Measurements from ENCODE around the gene IRF2BP2.

The IRF2BP2 gene

GRCh38 chr1:234568345-234568744, 41.6 kb downstream of the IRF2BP2 start:
- DNase-seq (ENCODE audit: low read depth, low spot score) = no peak
- Histone ChIP-seq H3K36me3 (ENCODE audit: insufficient read depth, insufficient read length, low read length) (no peaks in the 10 kb centered on the region), H3K27me3 (ENCODE audit: insufficient read depth, insufficient read length) (no peaks in the 10 kb centered on the region), H3K4me3 (ENCODE audit: insufficient read length, low read depth) (no peak overlapping the region), H3K9me3 (ENCODE audit: insufficient read depth, low read length) (no peaks in the 10 kb centered on the region), H3K4me1 (ENCODE audit: insufficient read depth, insufficient read length) (no peaks in the 10 kb centered on the region), H3K9ac (ENCODE audit: insufficient read length, low read depth) (no peak overlapping the region)
- TF ChIP-seq YY1 (IDR thresholded peaks at IDR 0.05; ENCODE audit: insufficient read depth, insufficient read length) (no peak), ZNF274 (IDR thresholded peaks at IDR 0.05; ENCODE audit: low read depth, low read length) (no peak), SUZ12 (IDR thresholded peaks at IDR 0.05; ENCODE audit: extremely low read depth, insufficient read depth, insufficient read length) (no peak)

DNA sequence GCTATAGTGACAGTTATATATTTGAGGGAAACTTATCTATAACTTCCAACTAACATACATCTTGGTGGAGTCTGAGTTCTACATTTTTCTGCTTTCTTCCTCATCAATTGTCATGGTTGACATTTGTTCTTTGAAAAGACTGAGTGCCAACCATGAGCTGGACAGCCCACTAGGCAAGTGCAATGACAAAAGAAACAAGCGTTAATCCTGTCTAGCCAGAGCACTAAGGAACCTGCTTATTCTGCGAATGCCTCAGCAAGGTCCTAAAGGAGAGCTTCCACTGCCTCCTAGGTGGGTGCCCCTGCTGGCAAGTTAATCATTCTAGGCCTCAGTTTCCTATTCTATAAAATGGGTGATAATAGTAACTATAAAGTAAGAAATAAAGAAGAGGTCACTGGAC, 44.8 kb downstream of the IRF2BP2 start:
- TF ChIP-seq SUZ12 (IDR thresholded peaks at IDR 0.05; ENCODE audit: extremely low read depth, insufficient read depth, insufficient read length) = no peak
- H3K9ac ChIP-seq (ENCODE audit: insufficient read length, low read depth) = no peak overlapping the region

DNA sequence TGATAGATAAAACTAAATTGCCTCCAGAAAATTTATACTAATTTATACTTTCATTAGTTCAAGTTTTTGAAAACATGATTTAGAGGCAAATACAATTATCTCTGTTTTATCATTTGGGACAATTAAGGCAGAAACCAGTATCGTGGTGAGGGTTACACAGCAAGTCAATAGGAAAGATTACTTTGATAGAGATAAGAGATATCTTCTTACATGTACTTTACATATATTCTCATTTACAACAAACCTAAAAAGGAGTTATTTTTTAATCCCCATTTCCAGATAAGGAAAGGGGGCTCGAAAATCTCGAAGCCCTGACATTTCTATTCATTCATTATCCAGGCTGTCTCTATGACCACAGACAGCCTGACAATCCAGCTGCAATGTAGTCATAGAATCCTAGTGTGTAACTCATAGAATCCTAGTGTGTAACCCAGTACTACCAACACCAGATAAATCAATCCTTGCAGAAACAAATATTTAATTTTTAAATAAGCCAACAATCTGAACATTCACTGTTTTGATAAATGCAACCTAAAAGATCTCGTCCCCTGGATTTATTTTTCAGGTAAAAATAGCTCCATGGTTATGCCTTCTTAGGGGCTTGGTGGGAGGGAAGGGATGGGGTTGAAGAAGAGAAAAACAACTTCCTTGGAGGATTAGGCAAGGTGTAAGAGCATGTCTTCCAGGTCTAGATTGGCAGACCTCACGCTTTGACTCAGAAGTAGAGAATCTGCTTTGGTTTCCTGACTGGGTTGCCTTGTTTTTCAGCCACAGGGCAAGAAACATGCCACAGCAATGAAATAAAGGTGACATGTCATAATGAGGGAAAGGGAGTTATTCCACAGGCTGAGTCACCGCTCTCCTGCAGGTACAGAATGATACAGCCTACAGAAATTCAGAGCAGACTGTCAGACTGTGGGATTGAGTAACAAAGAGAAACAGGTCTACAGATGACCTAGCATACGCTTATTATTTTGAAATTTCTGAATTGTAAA, 45.6 kb downstream of the IRF2BP2 start:
- Histone ChIP-seq H3K4me3 (ENCODE audit: insufficient read length, low read depth) (no peak overlapping the region), H3K27me3 (ENCODE audit: insufficient read depth, insufficient read length) (no peaks in the 10 kb centered on the region), H3K4me1 (ENCODE audit: insufficient read depth, insufficient read length) (no peaks in the 10 kb centered on the region), H3K9me3 (ENCODE audit: insufficient read depth, low read length) (no peaks in the 10 kb centered on the region), H3K36me3 (ENCODE audit: insufficient read depth, insufficient read length, low read length) (no peaks in the 10 kb centered on the region), H3K9ac (ENCODE audit: insufficient read length, low read depth) (no peak overlapping the region)
- no peak for DNase-seq (ENCODE audit: low read depth, low spot score)
- TF ChIP-seq SUZ12 (IDR thresholded peaks at IDR 0.05; ENCODE audit: extremely low read depth, insufficient read depth, insufficient read length) (no peak), YY1 (IDR thresholded peaks at IDR 0.05; ENCODE audit: insufficient read depth, insufficient read length) (no peak)

More for the DNA sequence above, 44.8 kb downstream of the IRF2BP2 start:
- no peak overlapping the region for H3K4me3 ChIP-seq (ENCODE audit: insufficient read length, low read depth)
- H3K9me3 ChIP-seq (ENCODE audit: insufficient read depth, low read length) = no peaks in the 10 kb centered on the region
- H3K36me3 ChIP-seq (ENCODE audit: insufficient read depth, insufficient read length, low read length) = no peaks in the 10 kb centered on the region
- H3K27me3 ChIP-seq (ENCODE audit: insufficient read depth, insufficient read length) = no peaks in the 10 kb centered on the region
- DNase-seq (ENCODE audit: low read depth, low spot score) = no peak
- H3K4me1 ChIP-seq (ENCODE audit: insufficient read depth, insufficient read length) = no peaks in the 10 kb centered on the region

- Histone ChIP-seq H3K36me3 (ENCODE audit: insufficient read depth, insufficient read length, low read length) (no peaks in the 10 kb centered on the region), H3K4me1 (ENCODE audit: insufficient read depth, insufficient read length) (no peaks in the 10 kb centered on the region), H3K9me3 (ENCODE audit: insufficient read depth, low read length) (no peaks in the 10 kb centered on the region), H3K27me3 (ENCODE audit: insufficient read depth, insufficient read length) (no peaks in the 10 kb centered on the region), H3K4me3 (ENCODE audit: insufficient read length, low read depth) (no peak overlapping the region), H3K9ac (ENCODE audit: insufficient read length, low read depth) (no peak overlapping the region)
- no peak for DNase-seq (ENCODE audit: low read depth, low spot score)
- TF ChIP-seq YY1 (IDR thresholded peaks at IDR 0.05; ENCODE audit: insufficient read depth, insufficient read length) = no peak
- no peak for TF ChIP-seq ZNF274 (IDR thresholded peaks at IDR 0.05; ENCODE audit: low read depth, low read length)
- no peak for TF ChIP-seq SUZ12 (IDR thresholded peaks at IDR 0.05; ENCODE audit: extremely low read depth, insufficient read depth, insufficient read length)
These were observed 47.6 kb downstream of the IRF2BP2 start for GRCh38 chr1:234562334-234562733.

DNA sequence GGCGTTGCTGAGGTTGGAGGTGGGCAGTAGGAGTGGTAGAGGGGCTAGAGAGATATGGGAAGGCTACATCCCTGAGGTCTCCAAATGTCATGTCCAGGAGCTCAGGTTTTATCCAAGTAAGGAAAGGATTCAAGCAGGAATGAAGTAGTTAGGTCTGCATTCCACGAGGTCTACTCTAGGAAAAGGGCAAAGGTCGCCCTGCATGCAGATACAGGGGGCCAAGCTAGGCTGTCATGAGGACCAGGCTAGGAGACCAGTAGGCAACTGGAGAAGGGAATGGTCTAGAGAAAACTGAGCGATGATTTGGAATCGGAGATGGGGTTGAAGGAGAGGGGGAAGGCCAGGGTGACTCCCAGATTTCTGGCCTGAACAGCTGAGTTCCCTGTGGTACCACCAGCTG, 48.7 kb downstream of the IRF2BP2 start:
- Histone ChIP-seq H3K4me3 (ENCODE audit: insufficient read length, low read depth) (no peak overlapping the region), H3K27me3 (ENCODE audit: insufficient read depth, insufficient read length) (no peaks in the 10 kb centered on the region), H3K9ac (ENCODE audit: insufficient read length, low read depth) (no peak overlapping the region), H3K36me3 (ENCODE audit: insufficient read depth, insufficient read length, low read length) (no peaks in the 10 kb centered on the region), H3K4me1 (ENCODE audit: insufficient read depth, insufficient read length) (no peaks in the 10 kb centered on the region), H3K9me3 (ENCODE audit: insufficient read depth, low read length) (no peaks in the 10 kb centered on the region)
- no peak for DNase-seq (ENCODE audit: low read depth, low spot score)
- no peak for TF ChIP-seq ZNF274 (IDR thresholded peaks at IDR 0.05; ENCODE audit: low read depth, low read length)
- no peak for TF ChIP-seq SUZ12 (IDR thresholded peaks at IDR 0.05; ENCODE audit: extremely low read depth, insufficient read depth, insufficient read length)
- TF ChIP-seq YY1 (IDR thresholded peaks at IDR 0.05; ENCODE audit: insufficient read depth, insufficient read length) = no peak

- Histone ChIP-seq H3K27me3 (ENCODE audit: insufficient read depth, insufficient read length) (no peaks in the 10 kb centered on the region), H3K9me3 (ENCODE audit: insufficient read depth, low read length) (no peaks in the 10 kb centered on the region), H3K4me3 (ENCODE audit: insufficient read length, low read depth) (no peak overlapping the region), H3K9ac (ENCODE audit: insufficient read length, low read depth) (no peak overlapping the region), H3K36me3 (ENCODE audit: insufficient read depth, insufficient read length, low read length) (no peaks in the 10 kb centered on the region), H3K4me1 (ENCODE audit: insufficient read depth, insufficient read length) (no peaks in the 10 kb centered on the region)
- no peak for TF ChIP-seq ZNF274 (IDR thresholded peaks at IDR 0.05; ENCODE audit: low read depth, low read length)
- TF ChIP-seq SUZ12 (IDR thresholded peaks at IDR 0.05; ENCODE audit: extremely low read depth, insufficient read depth, insufficient read length) = no peak
- no peak for TF ChIP-seq YY1 (IDR thresholded peaks at IDR 0.05; ENCODE audit: insufficient read depth, insufficient read length)
- DNase-seq (ENCODE audit: low read depth, low spot score) = no peak
These were observed 49.9 kb downstream of the IRF2BP2 start for GRCh38 chr1:234559902-234560676.

All from NT2/D1 (cell line).